Germinal center (tissue), 1 donor: ENCODE results near the gene SPEG.

ENCODE experiments used
- DNase-seq: peaks from one replicate; pipeline ENCODE4 v3.0.0; 2012; ENCODE audit warnings: mixed read lengths, low spot score

SPEG gene

GRCh38 chr2:219480004-219480403 is 45.4 kb downstream of the SPEG start:
- DNase-seq: no peak

- DNase-seq: no peak
These were observed 48.2 kb downstream of the SPEG start for GRCh38 chr2:219482674-219483405.

DNA sequence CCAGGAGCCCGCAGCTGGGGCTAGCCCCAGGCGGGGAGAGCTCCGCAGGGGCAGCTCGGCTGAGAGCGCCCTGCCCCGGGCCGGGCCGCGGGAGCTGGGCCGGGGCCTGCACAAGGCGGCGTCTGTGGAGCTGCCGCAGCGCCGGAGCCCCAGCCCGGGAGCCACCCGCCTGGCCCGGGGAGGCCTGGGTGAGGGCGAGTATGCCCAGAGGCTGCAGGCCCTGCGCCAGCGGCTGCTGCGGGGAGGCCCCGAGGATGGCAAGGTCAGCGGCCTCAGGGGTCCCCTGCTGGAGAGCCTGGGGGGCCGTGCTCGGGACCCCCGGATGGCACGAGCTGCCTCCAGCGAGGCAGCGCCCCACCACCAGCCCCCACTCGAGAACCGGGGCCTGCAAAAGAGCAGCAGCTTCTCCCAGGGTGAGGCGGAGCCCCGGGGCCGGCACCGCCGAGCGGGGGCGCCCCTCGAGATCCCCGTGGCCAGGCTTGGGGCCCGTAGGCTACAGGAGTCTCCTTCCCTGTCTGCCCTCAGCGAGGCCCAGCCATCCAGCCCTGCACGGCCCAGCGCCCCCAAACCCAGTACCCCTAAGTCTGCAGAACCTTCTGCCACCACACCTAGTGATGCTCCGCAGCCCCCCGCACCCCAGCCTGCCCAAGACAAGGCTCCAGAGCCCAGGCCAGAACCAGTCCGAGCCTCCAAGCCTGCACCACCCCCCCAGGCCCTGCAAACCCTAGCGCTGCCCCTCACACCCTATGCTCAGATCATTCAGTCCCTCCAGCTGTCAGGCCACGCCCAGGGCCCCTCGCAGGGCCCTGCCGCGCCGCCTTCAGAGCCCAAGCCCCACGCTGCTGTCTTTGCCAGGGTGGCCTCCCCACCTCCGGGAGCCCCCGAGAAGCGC is 49.1 kb downstream of the SPEG start:
- no peak for DNase-seq

GRCh38 chr2:219484343-219485200 is 49.9 kb downstream of the SPEG start:
- no peak for DNase-seq

GRCh38 chr2:219485201-219485580 is 50.5 kb downstream of the SPEG start:
- no peak for DNase-seq

GRCh38 chr2:219486380-219486959 is 51.8 kb downstream of the SPEG start:
- no peak for DNase-seq

DNA sequence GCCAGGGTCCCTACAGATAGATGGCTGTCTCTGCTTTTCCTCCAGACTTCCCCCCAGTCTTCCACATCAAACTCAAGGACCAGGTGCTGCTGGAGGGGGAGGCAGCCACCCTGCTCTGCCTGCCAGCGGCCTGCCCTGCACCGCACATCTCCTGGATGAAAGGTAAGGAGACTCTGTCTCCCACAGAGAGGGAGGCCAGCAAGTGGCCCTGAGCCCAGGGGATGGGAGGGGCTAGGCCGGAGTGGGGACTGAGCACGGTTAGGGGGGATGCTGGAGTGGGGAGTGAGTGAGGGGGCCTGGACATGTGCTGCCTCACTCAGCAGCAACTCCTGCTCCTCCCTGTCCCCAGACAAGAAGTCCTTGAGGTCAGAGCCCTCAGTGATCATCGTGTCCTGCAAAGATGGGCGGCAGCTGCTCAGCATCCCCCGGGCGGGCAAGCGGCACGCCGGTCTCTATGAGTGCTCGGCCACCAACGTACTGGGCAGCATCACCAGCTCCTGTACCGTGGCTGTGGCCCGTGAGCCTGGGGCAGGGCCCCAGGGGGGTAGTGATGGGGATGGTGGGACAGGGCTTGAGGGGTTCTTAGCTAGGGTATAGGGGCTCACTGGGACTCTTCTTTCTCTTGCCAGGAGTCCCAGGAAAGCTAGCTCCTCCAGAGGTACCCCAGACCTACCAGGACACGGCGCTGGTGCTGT is 53.7 kb downstream of the SPEG start:
- DNase-seq: no peak

DNA sequence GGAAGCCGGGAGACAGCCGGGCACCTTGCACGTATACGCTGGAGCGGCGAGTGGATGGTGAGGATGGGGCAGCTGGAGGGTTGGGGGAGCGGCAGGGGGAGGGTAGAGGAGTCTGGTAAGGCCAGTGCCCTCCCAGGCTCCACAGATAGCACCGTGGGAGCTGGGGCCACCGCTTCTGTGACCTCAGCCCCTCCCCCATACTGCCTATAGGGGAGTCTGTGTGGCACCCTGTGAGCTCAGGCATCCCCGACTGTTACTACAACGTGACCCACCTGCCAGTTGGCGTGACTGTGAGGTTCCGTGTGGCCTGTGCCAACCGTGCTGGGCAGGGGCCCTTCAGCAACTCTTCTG is 54.2 kb downstream of the SPEG start:
- no peak for DNase-seq

DNA sequence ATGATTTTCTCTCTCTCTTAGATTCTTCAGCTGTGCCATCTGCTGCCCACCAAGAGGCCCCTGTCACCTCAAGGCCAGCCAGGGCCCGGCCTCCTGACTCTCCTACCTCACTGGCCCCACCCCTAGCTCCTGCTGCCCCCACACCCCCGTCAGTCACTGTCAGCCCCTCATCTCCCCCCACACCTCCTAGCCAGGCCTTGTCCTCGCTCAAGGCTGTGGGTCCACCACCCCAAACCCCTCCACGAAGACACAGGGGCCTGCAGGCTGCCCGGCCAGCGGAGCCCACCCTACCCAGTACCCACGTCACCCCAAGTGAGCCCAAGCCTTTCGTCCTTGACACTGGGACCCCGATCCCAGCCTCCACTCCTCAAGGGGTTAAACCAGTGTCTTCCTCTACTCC is 54.7 kb downstream of the SPEG start:
- no peak for DNase-seq

- no peak for DNase-seq
These were observed 55.5 kb downstream of the SPEG start for GRCh38 chr2:219490186-219490585.

DNA sequence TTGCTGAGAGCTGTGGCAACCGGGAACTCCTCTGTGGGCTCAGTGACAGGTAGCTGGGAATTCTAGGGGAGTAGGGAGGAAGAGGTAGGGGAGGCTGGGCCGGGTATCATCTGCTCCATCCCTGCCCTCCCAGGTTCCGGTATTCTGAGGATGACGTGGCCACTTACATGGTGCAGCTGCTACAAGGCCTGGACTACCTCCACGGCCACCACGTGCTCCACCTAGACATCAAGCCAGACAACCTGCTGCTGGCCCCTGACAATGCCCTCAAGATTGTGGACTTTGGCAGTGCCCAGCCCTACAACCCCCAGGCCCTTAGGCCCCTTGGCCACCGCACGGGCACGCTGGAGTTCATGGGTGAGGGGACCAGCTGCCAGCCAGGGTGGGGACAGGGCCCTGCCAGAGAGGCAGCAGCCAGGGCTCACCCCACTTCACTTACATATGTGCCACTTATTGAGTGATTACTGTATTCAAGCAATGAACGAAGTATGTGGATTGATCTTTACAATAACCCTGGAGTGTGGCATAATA is 56.0 kb downstream of the SPEG start:
- no peak for DNase-seq

- no peak for DNase-seq
These were observed 56.8 kb downstream of the SPEG start for GRCh38 chr2:219491278-219491963.

DNA sequence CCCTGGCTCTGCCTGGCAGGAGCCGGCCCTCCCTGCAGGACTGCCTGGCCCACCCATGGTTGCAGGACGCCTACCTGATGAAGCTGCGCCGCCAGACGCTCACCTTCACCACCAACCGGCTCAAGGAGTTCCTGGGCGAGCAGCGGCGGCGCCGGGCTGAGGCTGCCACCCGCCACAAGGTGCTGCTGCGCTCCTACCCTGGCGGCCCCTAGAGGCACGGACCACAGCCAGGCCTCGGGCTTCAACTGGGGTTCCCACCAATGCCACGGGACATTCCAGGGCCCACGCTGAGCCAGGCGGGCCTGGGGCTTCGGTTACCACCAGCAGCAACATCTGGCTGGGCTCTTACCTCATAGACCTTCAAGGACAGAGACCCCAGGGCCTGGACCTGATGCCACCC is 57.9 kb downstream of the SPEG start:
- no peak for DNase-seq

- DNase-seq: no peak
These were observed 58.4 kb downstream of the SPEG start for GRCh38 chr2:219493086-219493485.

DNA sequence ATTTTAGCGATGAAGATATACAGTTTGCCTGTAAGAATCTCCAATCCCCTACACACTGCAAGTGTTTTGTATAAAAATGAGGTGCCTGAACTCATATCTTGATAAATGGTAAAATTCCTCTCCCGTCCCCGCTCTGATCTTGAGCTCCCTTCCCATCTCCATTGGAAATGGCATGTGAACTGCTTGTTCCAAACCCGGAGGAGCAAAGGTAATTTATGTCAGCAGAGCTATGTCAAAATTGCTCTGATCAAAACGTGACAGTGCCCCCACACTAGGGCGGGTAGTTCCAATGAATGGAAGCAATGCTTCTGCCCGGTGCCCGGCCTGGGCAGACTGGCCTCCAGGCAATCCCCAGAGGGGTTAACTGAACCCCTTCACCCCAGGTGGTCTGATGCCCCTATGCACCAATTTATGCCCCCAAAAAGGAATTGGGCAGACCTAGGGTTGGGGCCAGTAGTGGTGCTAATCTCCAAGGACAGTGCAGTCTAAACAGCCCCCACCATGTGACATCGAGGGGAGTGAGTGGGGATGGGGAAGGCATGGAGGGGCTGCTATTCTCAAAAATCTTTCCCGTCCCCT is 60.4 kb downstream of the SPEG start:
- DNase-seq: no peak

DNA sequence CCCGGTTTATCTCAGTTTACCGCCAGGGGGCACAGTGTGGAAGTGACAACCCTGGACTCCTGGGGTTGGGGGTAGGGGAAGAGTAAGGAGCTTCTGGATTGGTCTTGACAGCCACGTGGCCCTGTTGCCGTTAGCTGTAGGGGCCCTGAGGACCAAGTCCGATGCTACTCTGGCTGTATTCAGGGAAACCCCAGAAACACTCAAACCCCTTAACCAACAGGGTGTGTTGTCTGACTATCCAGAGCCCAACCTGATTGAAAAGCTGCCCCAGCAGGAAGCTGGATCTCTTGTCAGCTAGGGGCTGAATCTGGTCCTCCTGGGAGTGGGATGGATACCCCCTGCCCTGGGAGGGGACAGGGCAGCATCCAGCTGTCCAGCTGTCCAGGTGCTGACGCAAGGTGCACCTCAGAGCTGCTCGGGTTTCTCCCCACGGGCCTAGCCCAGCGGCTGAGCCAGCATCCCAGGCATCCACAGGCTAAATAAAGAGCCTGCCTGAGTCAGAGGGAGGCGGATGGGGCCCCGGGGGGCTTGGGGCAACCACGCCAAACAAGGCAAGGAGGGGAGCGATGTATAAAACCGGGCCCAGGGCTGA is 61.0 kb downstream of the SPEG start:
- DNase-seq: peak; percentile 84

- no peak for DNase-seq
These were observed 61.7 kb downstream of the SPEG start for GRCh38 chr2:219496247-219496824.

DNA sequence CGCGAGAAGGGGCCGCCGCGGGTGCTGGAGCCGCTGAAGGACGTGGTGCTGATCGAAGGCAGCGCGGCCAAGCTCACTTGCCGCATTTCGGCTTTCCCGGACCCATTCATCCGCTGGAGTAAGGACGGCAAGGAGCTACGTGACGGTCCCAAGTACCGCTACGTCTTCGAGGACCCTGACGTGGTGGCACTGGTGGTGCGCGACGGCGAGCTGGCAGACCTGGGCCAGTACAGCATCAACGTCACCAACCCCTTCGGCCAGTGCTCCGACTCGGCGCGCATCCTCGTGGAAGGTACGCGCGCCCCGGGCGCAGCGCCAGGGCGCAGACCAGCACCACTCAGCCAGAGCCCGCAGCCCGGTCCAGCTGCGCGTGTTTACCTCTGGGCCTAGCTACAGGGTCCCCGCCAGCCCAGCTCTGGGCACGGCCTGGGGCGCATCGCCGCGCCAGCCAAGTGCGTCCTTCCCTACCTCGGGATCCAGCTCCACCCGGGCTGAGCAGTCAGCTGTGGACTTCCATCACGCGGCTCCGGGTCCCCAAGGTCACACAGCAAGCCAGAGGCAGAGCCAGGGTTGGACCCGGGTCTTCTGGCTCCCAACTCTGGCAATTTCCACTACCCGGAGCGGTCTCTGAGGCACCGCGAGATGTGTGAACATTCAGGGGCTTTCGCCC is 62.3 kb downstream of the SPEG start:
- no peak for DNase-seq
